Stomach (tissue), 9 donors: ENCODE data around the gene ATP8B2. TPM values are rescaled to one million over a fixed set of nuclear protein-coding genes. Genes with fewer than 3 reads are reported as not detected.

ENCODE experiments used
- DNase-seq, 2 donors: peaks; one replicate each; pipeline versions ENCODE4 v3.0.0 to v3.0.0-alpha.2; 2013 to 2019
- H3K27ac ChIP-seq, 5 donors: fragments of 200-600 bp in 4 of 5; sonication (generic) in 4 of 5; one replicate each; pipeline ENCODE4 v1.5.1; 2013 to 2019; ENCODE audit warnings: mild to moderate bottlenecking in 1 of 5, moderate library complexity in 1 of 5
- H3K27me3 ChIP-seq, 3 donors: fragments of 200-600 bp; sonication (generic); one replicate each; pipeline ENCODE4 v1.5.1; 2017 to 2019; ENCODE audit warnings: mixed run types in 1 of 3
- H3K36me3 ChIP-seq, 4 donors: fragments of 200-600 bp; sonication (generic); 1 replicate in 3 of 4; 2 replicates in 1 of 4; pipeline ENCODE4 v1.5.1; 2016 to 2019
- H3K4me1 ChIP-seq, 4 donors: fragments of 200-600 bp; sonication (generic); one replicate each; pipeline ENCODE4 v1.5.1; 2016 to 2019
- H3K4me3 ChIP-seq, 4 donors: fragments of 200-600 bp; sonication (generic) in 3 of 4; one replicate each; pipeline ENCODE4 v1.5.1; 2016 to 2019; ENCODE audit warnings: mild to moderate bottlenecking in 1 of 4
- H3K9me3 ChIP-seq, 4 donors: fragments of 200-600 bp; sonication (generic); one replicate each; pipeline ENCODE4 v1.5.1; 2016 to 2019
- CTCF ChIP-seq, 7 experiments: fragments of 450-650 bp in 4 of 7; fragments of 200-600 bp in 3 of 7; sonication (generic) in 3 of 7; IDR thresholded peaks; one replicate each; pipeline ENCODE4 v1.5.1; 2016 to 2019; ENCODE audit warnings: antibody characterized with exemption in 7 of 7, control low read depth in 2 of 7, mild to moderate bottlenecking in 1 of 7
- EP300 ChIP-seq: sonication (generic); formaldehyde crosslinking; IDR thresholded peaks from one replicate; pipeline ENCODE4 v1.6.1; 2017; ENCODE audit warnings: antibody characterized with exemption
- POLR2A ChIP-seq, 4 donors: fragments of 450-650 bp; IDR thresholded peaks; one replicate each; pipeline ENCODE4 v1.6.1; 2016; ENCODE audit warnings: antibody characterized with exemption in 4 of 4, control low read depth in 2 of 4, mild to moderate bottlenecking in 1 of 4, moderate library complexity in 1 of 4
- POLR2AphosphoS5 ChIP-seq, 3 donors: sonication (generic); formaldehyde crosslinking; IDR thresholded peaks; one replicate each; pipeline ENCODE4 v1.6.1; 2016; ENCODE audit warnings: antibody characterized with exemption in 3 of 3
- WGBS, 5 donors: extraction: QIAGEN DNeasy Blood & Tissue Kit in 3 of 5; methylation state at CpG; one replicate each; pipeline versions ENCODE4 v1.1.5 to v1.1.7; 2013 to 2018; 5-methylcytosine and 5-hydroxymethylcytosine counted together
- intact Hi-C: fragments of 100-400 bp; cut with DNase I; formaldehyde crosslinking; loops from one replicate; pipeline ENCODE4 v1.15.1; 2023; ENCODE audit warnings: low total_unique reads
- polyA plus RNA-seq, 3 donors: library from polyadenylated mRNA; stranded (reverse); fragments of 200-250 nt; gene quantifications; one replicate each; pipeline ENCODE4 v1.2.3, GENCODE V29; 2013
- total RNA-seq, 5 donors: library from RNA; depleted of rRNA; stranded (reverse); fragments of >200 nt; gene quantifications; one replicate each; pipeline versions ENCODE4 v1.1.0 to v1.2.3, GENCODE V29; 2014 to 2016
- donor health status: healthy with polysubstance abuse.
- donor health status: Bipolar disorder and iron deficiency.
- donor health status: healthy.

ATP8B2 gene
- total and polyA plus RNA-seq, 8 donors: 5.4 to 64.2 (median 40.0) TPM

GRCh38 chr1:154290921-154291320 is 34.4 kb upstream of the ATP8B2 start:
- Histone ChIP-seq H3K27me3 (no peaks in the 10 kb centered on the region), H3K36me3 (no peaks in the 10 kb centered on the region), H3K27ac (no peak overlapping the region), H3K4me3 (no peak overlapping the region), H3K4me1 (no peaks in the 10 kb centered on the region), H3K9me3 (peaks cover 10 to 28% (median 19%) of the 10 kb centered on the region in 4 donors)
- TF ChIP-seq EP300: no peak
- no peak for TF ChIP-seq POLR2A (IDR thresholded peaks at IDR 0.05)
- no peak for TF ChIP-seq POLR2AphosphoS5 (IDR thresholded peaks at IDR 0.05)
- no peak for TF ChIP-seq CTCF (IDR thresholded peaks at IDR 0.05)
- intact Hi-C loops: no loop called here
- DNase-seq: no peak
- WGBS, 5 donors: 74 to 90% (median 83%) methylated on average over 1 of the region's 1 CpG

GRCh38 chr1:154295408-154296235 is 29.7 kb upstream of the ATP8B2 start:
- no peak for TF ChIP-seq CTCF (IDR thresholded peaks at IDR 0.05)
- TF ChIP-seq POLR2AphosphoS5 (IDR thresholded peaks at IDR 0.05): no peak
- TF ChIP-seq POLR2A (IDR thresholded peaks at IDR 0.05): no peak
- TF ChIP-seq EP300: no peak
- H3K27me3 ChIP-seq: no peaks in the 10 kb centered on the region
- 78 to 88% (median 81%) methylated on average over 8 of the region's 8 CpGs for WGBS, 5 donors
- no peaks in the 10 kb centered on the region for H3K36me3 ChIP-seq
- intact Hi-C loops: no loop called here
- peaks cover 14 to 40% (median 29%) of the 10 kb centered on the region in 4 donors for H3K9me3 ChIP-seq
- H3K4me3 ChIP-seq: no peak overlapping the region
- no peak for DNase-seq
- no peaks in the 10 kb centered on the region for H3K4me1 ChIP-seq
- no peak overlapping the region for H3K27ac ChIP-seq

GRCh38 chr1:154301582-154301981 is 23.7 kb upstream of the ATP8B2 start:
- H3K4me3 ChIP-seq: no peak overlapping the region
- intact Hi-C loops: no loop called here
- no peak overlapping the region for H3K27ac ChIP-seq
- H3K4me1 ChIP-seq: no peaks in the 10 kb centered on the region
- no peak for DNase-seq
- no peaks in the 10 kb centered on the region for H3K36me3 ChIP-seq
- WGBS, 5 donors: 80 to 93% (median 86%) methylated on average over 1 of the region's 1 CpG
- no peak for TF ChIP-seq CTCF (IDR thresholded peaks at IDR 0.05)
- TF ChIP-seq POLR2A (IDR thresholded peaks at IDR 0.05): no peak
- no peak for TF ChIP-seq POLR2AphosphoS5 (IDR thresholded peaks at IDR 0.05)
- TF ChIP-seq EP300: no peak
- H3K27me3 ChIP-seq: no peaks in the 10 kb centered on the region
- H3K9me3 ChIP-seq: peaks cover 0 to 5% (median 4%) of the 10 kb centered on the region in 4 donors

GRCh38 chr1:154304664-154305337 is 20.5 kb upstream of the ATP8B2 start:
- intact Hi-C loops: no loop called here
- H3K9me3 ChIP-seq: no peaks in the 10 kb centered on the region
- H3K4me3 ChIP-seq: no peak overlapping the region
- no peaks in the 10 kb centered on the region for H3K36me3 ChIP-seq
- no peak overlapping the region for H3K27ac ChIP-seq
- H3K4me1 ChIP-seq: no peaks in the 10 kb centered on the region
- TF ChIP-seq EP300: no peak
- no peak for TF ChIP-seq CTCF (IDR thresholded peaks at IDR 0.05)
- WGBS, 5 donors: 71 to 80% (median 76%) methylated on average over 9 of the region's 9 CpGs
- H3K27me3 ChIP-seq: no peaks in the 10 kb centered on the region
- no peak for DNase-seq
